Effector CD8-positive, alpha-beta T cell (primary cell): ENCODE measurements around the gene IRF6.

Experiments used
- DNase-seq: peaks from one replicate; lab custom pipeline; 2025; lab: John Stamatoyannopoulos, UW

The IRF6 gene

GRCh38 chr1:209759829-209760359 is 46.0 kb downstream of the IRF6 start:
- DNase-seq = no peak

DNA sequence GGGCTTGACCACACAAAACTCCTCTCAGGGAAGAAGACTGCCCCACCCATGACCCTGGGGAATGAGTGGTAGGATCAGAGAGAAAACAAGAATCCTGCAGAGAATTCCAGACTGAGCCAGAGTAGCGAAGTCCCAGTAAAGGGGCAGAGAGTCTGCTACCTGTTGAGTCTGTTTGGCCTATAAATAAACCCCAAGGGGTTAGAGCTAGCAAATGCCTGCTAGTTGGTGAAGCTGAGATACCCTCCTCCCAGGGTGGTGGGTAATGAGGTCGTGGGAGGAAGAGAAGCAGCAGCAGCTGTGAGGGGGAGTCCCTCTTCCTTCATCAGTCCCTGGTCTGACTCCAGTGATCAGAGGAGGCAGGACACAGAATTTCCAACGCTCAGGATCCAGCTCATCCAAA is 47.5 kb downstream of the IRF6 start:
- no peak for DNase-seq

DNA sequence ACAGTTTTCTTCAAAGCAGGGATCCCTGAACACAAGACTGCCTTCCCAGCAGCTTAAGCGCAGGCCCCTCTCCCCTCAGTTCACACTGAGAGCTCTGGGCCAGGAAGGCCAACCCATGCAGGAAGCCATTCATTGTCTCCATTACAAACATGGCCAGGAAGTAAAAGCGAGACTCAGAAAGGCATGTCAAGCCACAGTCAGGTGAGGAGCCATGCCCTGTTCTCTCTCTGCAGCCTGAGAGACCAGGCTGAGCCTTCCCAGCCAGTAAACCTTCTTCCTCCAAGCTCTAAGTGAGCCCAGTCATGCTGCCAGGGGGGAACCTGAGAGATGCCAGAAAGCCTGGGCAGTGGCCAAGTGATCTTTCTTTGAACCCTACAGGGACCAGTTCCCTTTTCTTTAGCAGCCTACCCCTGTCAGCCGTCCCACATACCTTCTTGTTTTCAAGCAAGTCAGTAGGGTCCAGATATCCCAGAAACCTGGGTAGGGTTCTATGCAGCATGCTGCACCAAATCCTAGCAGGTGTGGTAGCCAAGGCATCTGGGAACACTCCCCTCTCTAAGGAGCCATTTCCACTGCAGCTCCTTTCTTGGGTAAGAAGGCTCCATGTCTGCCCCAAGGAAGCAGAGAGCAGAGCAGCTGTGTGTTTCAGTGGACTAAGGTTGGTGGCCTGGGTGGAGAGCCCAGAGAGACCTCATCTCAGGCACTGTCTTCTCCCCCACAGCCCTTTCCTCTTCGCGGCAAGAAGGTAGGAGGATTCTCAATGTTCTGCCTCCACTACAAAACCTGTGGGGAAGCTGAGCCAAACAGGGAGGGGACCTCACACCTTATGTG is 49.1 kb downstream of the IRF6 start:
- DNase-seq = no peak

DNA sequence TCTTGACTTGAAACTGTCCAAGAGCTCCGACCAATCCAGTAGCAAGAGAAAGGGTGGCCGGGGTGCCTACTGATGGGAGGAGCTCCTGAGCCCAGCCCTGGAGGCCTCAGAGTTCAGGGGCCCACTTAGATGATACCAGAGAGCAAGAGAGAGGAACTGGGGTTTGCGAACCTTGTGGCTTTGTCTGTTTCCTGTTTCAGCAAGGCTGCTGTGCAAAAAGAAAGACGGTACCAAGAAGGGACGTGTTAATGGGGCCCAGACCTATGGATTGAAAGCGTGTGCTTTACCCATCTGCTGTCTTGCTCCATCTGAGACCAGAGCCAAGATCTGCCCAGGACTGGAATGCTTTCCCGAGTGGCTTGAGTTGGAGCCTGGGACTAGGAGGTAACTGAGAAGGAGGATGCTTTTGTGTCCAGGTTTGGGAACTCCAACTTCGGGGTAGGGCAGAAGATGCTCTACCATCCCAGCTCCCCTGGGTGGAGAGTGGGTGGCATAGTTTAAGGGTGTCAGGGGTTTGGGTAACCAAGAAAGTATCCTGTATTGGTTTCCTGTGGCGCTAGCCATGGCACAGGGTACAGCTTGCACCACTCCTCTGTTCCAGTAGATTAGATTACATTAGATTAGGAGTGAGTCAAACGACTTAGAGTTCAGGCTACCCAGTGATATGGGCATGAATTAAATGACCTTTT is 49.9 kb downstream of the IRF6 start, which contains the start of gene TRAF3IP3:
TSS of gene TRAF3IP3 (plus strand) at position 128 of the 689 bp plus-strand sequence. CDS start 3,987 bp downstream, outside the sequence.
- peak; percentile 47 for DNase-seq

- DNase-seq = no peak
Observed at GRCh38 chr1:209755256-209755655, 50.7 kb downstream of the IRF6 start.

GRCh38 chr1:209752890-209753289 is 53.1 kb downstream of the IRF6 start:
- DNase-seq = no peak

DNA sequence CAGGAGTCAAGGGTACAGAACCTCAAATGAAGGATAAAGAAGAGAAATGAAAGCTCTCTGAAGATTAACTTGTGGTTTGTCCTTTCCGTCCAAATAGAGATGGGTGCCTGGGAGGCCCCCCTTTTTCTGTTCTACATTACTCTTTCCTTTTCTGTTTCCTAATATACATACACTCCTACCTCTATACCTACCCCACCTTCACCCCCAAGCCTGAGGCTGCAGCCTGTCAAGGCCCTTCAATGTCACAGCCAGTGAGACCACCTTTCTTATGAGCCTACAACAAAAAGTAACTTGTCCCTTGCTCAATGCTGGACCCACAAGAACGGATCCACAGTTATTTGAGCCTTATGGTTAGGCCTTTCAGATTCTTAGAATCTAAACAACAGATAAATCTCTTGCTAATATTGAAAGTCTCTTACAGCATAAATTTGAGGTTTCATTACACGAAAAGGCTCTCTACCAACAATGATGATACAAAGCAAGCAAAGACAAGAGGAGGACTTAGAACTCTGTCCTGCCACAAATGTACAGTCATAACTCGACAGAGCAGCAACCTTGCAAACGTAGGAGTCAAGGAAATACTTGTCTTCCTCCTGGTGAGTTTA is 54.2 kb downstream of the IRF6 start:
- no peak for DNase-seq

DNA sequence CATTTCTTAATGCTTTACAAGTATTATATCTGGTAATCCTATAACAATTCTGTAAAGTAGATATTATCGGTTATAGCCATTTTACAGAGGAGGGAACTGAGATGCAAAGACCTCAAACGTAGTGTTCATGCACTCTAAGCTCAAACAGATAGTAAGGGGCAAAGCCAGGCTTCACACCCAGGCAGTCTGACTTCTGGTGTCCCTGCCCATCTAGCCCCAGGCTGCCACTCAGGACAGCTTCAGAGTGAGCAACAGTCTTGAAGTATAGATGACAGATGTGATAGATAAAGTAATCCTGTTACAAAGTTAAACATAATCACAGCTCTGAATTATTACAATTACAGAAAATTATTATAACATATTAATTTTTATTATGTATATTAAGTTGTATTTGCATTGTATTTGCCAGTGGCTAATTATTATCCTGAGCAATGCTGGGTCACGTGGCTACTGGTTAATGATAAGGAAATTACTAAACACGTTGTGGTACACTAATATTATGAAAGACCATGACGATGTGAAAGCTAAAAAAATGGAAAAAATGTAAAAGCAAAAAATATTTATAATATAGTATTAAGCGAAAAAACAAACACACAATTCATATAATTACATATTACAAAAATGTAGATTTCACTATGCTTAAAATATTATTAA is 56.1 kb downstream of the IRF6 start:
- DNase-seq = no peak

DNA sequence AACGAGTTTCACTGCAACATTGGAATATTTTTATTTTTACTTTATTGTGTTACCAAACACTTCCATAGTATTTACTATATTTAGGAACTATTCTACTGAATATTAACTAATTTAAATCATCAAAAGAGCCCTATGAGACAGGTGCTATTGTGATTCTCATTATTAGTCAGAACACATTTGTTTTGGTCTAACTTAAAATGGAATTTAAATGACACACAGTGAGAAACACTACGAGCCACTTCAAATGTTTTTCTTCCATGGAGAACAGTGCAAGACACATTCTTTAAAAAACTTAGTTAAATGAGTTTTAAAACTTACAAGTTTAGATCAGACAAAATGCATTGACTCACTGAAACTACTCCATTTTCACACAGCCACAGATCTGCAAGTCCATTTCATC is 56.7 kb downstream of the IRF6 start:
- DNase-seq = no peak

- no peak for DNase-seq
Observed at GRCh38 chr1:209748620-209749019, 57.3 kb downstream of the IRF6 start.

- peak; percentile 68 for DNase-seq
Observed at GRCh38 chr1:209747580-209748262, 58.2 kb downstream of the IRF6 start.

- DNase-seq = no peak
Observed at GRCh38 chr1:209746451-209747165, 59.3 kb downstream of the IRF6 start.

GRCh38 chr1:209743145-209743482 is 62.8 kb downstream of the IRF6 start:
- DNase-seq = no peak

DNA sequence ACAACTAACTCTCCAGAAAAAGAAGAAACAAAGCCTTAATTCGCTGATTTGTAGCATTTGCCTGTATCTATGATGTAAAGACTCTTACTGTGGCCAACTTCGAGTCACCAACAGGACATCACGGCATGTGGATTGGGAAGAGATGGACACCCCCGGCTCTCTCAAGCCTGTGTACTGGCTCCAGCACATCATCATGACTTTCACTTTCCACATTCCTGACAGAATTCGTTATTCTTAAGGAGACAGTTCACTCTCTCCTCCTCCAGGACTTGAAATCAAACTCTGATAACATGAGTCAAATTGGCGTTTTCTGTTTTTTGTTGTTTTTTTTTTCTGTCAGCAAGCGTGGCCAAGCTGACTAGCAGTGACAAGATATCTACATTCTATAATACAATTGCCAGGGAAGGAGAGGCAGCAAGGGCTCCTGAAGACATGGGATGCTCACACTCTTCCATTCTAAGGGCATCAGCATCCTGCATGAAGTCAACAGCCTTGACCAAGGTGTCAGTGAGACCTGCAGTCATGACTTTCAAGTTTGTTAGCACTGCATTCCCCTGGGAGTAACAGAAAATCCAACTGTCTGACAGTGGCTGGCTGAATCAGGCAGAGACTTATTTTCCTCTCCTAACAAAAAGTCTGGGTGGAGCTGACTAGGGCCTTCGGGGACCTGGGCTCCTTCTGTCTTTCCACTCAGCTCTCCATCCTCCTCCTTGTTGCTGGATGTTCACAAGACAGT is 63.4 kb downstream of the IRF6 start:
- DNase-seq = no peak

GRCh38 chr1:209741889-209742288 is 64.1 kb downstream of the IRF6 start:
- no peak for DNase-seq

DNA sequence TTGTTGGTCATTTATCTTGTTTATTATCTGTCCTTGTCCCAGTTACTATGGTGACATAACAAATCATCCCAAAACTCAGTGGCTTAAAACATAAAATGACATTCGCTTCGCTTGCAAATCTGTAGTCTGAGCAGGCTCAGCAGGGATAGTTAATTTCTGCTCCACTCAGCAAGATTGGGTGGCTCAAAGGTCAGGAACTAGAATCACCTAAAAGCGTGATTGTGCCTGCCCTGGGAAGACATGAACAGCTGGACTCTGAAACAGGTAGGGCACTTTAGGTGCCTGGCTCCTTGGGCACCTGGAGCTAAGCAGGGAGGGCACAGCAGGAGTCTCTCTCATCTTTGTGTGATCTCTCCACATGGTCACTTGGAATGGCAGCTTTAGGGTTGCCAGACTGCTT is 64.7 kb downstream of the IRF6 start:
- DNase-seq = no peak

DNA sequence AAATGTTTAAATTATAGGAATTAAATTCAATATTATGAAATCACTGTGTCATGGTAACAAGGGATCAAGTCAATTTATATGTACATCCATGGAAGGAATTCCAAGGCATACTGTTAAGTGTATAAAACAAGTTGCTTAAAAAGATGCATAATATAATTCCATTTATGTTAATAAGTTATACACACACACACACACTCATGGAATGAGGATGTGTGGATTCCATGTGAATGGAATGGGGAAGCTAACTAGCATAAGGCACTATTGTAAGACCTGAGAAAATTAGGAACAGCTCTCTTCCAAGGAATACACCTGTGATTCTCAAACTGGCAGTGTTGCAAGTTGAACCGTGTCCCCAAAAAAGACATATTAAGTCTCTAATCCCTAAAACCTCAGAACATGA is 67.7 kb downstream of the IRF6 start:
- no peak for DNase-seq

DNA sequence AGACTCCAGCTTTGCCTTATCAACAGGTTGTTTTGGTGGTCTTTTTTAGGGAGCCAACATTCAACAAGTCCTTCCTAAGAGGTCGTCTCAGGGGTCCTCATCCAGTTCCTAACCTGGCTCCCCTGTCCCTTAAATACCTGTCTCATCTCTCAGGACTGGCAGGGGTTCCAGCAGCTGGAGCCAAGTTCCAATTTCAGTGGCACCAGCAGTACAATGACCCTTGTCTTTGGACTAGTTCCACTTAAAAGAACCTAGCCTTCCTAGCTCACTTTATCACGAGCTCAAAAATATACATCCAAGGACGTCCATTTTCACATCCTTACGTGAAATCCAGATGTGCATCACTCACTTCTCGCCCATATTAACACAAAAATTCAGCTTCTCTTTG is 68.8 kb downstream of the IRF6 start:
- DNase-seq = no peak

- no peak for DNase-seq
Observed at GRCh38 chr1:209736490-209737117, 69.3 kb downstream of the IRF6 start.
